Mammary epithelial cell (primary cell): Measurements from ENCODE around the gene FCRL3.

Experiments
- EZH2 ChIP-seq: IDR thresholded peaks from 2 replicates; pipeline ENCODE4 v1.6.1; 2012; ENCODE audit warnings: low read length, inconsistent platforms, borderline replicate concordance
- TF ChIP-seq, protein P1 (sequence below), 2 donors: IDR thresholded peaks in 1 of 2; conservative IDR thresholded peaks in 1 of 2; 2 replicates each; pipeline ENCODE4 v1.5.1; 2011 to 2012; ENCODE audit warnings: inconsistent platforms in 2 of 2, low read length in 2 of 2, mild to moderate bottlenecking in 2 of 2, control low read depth in 1 of 2, low read depth in 1 of 2; ENCODE audit not compliant: insufficient read depth in 1 of 2; ENCODE audit errors: extremely low read depth in 1 of 2

DNA sequence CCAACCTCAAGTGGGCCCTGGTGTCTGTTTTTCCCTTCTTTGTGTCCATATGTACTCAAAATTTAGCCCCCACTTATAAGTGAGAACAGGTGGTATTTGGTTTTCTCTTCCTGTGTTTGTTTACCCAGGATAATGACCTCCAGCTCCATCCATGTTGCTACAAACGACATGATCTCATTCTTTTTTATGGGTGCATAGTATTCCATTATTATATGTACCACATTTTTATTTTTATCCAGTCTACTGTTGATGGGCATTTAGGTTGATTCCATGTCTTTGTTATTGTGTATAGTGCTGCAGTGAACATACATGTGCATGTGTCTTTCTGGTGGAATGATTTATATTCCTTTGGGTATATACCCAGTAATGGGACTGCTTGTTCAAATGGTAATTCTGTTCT, 27.6 kb downstream of the FCRL3 start:
- TF ChIP-seq, protein P1, sequence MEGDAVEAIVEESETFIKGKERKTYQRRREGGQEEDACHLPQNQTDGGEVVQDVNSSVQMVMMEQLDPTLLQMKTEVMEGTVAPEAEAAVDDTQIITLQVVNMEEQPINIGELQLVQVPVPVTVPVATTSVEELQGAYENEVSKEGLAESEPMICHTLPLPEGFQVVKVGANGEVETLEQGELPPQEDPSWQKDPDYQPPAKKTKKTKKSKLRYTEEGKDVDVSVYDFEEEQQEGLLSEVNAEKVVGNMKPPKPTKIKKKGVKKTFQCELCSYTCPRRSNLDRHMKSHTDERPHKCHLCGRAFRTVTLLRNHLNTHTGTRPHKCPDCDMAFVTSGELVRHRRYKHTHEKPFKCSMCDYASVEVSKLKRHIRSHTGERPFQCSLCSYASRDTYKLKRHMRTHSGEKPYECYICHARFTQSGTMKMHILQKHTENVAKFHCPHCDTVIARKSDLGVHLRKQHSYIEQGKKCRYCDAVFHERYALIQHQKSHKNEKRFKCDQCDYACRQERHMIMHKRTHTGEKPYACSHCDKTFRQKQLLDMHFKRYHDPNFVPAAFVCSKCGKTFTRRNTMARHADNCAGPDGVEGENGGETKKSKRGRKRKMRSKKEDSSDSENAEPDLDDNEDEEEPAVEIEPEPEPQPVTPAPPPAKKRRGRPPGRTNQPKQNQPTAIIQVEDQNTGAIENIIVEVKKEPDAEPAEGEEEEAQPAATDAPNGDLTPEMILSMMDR (conservative IDR thresholded peaks at IDR 0.05 in 1 of 2, IDR thresholded peaks at IDR 0.05 in 1 of 2; ENCODE audit: extremely low read depth in 1 of 2, insufficient read depth in 1 of 2, low read depth in 1 of 2, low read length in 2 of 2), result no peak
- no peak for TF ChIP-seq EZH2
